Stimulated activated CD4-positive, alpha-beta T cell treated with anti-CD3 and anti-CD28 coated beads, TNF-alpha, amount 100 ng/mL, for 24 hours (primary cell): ENCODE results near the gene TK1.
"Not testable (repeated sequence)": the region's sequence is repeated elsewhere in the genome, so short reads cannot be mapped to it uniquely, and the experiment has no call there.

Source experiments
- DNase-seq, 3 experiments: peaks; one replicate each; pipeline ENCODE4 v3.0.0-alpha.2; 2020; ENCODE audit warnings: low read depth in 3 of 3

The TK1 gene, protein sequence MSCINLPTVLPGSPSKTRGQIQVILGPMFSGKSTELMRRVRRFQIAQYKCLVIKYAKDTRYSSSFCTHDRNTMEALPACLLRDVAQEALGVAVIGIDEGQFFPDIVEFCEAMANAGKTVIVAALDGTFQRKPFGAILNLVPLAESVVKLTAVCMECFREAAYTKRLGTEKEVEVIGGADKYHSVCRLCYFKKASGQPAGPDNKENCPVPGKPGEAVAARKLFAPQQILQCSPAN

DNA sequence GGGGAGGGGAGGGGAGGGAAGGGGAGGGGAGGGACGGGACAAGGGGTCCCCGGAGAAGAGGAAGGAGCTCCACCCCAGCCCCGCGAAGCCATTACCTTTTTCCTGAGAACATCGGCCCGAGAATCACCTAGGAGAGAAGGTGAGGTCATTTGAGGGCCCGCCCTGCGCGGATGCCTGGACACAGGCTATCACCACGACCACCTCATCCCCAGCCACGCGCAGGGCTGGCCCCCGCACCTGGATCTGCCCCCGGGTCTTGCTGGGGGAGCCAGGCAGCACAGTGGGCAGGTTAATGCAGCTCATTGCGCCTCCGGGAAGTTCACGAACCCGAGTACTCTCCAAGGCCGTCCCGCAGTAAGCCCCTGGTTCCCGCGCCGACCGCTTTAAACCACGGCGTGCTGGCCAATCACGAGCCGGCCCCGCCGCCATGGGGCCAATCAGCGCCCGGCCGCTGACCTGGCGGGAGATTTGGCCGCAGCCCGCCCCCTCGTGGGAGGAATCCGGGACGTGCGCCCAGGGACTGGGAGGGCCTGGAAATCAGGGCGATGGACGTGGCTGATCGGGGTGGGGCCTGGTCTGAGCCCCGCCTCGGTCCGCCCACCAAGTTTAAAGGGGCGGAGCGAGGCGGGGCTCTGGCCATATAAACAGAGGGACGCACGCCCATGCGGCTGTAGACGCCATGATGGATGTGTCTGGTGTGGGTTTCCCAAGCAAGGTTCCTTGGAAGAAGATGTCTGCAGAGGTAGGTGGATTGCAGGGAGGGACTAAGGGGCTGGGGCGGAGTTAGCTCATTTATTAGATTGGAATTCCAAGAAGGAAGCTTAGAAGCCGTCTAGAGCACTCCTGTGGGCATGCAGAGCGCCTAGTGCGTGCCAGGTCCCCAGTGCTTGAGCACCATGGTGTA lies at the start of gene TK1, which contains the start of gene AFMID:
Gene TK1, minus strand, starts transcription at position 361 of the 904 bp plus-strand sequence. Its CDS starts 58 bp downstream, at position 303.
Gene AFMID, plus strand, starts transcription at position 671 of the 904 bp plus-strand sequence. Its CDS starts 9 bp downstream, at position 680.
- DNase-seq: peak; percentile 80 to 97 (median 80)

DNA sequence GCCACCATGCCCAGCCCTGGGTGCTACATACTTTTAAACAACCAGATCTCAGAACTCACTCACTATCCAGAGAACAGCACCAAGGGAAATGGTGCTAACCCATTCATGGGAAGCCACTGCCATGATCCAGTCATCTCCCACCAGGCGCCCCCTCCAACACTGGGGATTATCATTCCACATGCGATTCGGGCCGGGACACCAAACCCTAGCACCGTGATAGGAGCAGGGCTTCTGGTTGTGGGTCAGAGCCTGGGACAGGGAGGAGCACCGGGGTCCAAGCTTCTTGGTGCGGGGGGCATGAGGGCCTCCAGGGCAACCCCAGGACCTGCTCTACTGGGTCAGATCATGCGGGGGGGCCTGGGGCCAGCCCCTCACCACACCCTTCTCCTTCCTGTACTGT lies 49.0 kb upstream of the TK1 start:
- DNase-seq: no peak

DNA sequence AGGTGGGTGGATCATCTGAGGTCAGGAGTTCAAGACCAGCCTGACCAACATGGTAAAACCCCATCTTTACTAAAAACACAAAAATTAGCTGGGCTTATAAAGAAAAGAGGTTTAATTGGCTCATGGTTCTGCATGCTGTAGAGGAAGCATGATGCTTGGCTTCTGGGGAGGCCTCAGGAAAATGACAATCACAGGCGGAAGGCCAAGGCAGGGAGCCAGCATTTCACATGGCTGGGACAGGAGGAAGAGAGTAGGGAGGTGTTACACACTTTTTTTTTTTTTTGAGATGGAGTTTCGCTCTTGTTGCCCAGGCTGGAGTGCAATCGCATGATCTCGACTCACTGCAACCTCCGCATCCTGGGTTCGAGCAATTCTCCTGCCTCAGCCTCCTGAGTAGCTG lies 48.2 kb upstream of the TK1 start:
- DNase-seq: not testable (repeated sequence)

GRCh38 chr17:78234261-78234865 lies 47.5 kb upstream of the TK1 start:
- no peak for DNase-seq

DNA sequence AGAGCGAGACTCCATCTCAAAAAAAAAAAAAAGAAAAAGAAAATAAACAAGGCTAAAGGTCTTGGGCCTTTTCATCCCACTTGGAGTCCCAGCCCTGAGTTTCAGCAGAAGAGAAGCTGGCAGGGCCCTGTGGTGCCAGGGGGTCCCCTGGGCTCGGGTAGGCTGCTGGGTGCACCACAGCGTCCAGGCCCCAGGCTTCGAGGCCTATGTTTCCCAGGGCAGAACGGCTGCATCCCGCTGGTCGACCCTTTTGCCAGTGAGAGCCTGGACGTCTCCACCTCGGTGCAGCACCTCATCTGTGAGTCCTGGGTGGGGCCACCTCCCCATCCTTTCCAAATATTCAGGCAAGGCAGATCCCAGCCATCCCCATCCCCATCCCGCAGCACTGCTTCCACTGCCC lies 46.8 kb upstream of the TK1 start:
- DNase-seq: no peak

DNA sequence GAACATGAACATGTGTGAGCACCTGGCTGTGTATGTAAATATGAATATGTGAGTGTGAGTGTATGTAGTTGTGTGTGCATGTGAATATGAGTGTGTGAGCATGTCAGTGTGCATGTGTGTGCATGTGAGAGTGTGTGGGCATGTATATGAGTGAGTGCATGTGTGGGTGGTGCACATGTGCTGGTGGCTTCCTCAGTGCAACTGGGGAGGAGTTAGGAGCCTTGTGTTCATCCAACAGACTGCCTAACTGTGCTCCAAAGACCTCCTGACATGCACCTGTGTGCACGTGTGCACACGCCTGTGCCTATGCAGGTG lies 46.0 kb upstream of the TK1 start:
- no peak for DNase-seq

DNA sequence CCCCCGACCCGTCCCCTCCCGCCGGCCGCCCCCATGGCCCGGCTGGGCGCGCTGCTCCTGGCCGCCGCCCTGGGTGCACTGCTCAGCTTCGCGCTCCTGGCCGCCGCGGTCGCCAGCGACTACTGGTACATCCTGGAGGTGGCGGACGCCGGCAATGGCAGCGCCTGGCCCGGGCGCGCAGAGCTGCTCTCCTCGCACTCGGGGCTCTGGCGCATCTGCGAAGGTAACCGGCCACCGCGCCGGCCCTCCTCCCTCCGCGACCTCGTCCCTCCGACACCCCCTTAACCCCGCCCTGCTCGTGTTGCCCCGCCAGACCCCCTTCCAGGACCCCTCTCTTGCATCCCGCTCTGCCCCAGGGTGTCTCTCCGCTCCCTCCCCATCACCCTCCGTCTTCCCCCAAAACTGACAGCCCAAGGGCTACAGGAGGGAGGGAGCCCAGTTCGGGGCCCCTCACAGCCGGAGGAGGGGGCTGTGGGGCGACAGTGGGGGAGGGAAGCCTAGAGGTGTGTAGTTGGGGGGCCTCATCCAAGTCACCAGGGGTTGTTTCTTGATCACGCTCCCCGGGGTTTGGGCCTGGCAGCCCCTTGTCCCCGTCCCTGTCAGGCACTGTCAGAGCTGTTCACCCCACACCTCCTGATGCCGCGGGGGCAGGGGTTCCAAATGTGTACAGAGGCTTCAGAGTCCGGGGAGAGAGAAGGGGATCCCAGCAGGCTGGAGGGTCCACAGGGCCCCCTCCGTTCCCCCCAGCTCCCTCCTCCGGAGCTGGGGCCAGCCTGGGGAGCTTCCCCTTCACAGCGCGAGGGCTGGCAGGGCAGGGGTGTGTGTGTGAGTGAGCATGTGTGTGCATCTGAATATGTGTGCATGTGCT lies 45.4 kb upstream of the TK1 start:
- DNase-seq: no peak

DNA sequence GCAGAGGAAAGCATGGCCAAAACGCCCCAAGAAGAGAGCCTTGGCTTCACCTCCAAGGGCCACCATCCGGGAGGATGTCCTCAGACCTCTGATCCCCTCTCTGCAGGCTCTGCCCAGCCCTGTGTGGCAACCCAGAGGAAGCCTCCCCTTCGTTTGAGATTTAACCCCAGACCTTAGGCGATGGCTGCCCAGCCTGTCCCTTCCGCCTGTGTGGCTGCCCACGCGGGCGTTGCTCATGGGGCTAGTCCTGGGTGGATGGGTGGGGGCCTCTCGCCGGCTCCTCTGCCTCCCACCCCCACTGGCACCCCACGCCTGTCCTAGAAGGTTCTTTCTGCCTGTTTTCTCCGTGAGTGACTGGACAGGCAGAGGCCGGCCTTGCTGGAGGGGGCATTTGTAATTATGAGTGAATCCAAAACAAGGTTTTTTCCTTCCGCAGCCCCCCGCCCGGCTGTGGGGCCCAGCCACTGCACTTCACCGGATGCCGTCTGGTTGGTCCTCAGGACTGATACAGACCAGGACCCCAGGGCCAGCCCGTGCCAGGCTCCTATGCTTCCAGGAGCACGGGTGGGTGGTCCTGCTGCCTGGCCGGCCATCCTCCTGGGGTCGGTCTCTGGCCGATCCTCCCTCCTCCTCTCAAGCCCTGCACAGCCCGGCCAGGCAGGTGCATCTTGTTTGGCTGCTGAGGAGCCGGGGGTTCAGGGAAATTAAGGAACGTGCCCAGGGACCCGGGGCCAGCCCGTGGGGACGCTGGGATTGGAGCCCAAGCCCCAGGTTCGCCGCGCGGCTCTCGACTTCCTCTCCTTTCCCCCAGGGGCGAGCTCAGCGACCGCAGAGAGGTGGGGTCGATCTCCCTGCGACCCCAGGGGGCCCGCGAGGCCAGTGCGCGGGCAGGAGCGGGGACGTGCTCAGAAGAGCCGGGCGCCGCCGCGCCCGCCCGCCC lies 44.4 kb upstream of the TK1 start, which contains the start of gene TMEM235:
Gene TMEM235, plus strand, starts transcription at position 636 of the 940 bp plus-strand sequence. CDS start 393 bp downstream, outside the sequence.
- DNase-seq: no peak

DNA sequence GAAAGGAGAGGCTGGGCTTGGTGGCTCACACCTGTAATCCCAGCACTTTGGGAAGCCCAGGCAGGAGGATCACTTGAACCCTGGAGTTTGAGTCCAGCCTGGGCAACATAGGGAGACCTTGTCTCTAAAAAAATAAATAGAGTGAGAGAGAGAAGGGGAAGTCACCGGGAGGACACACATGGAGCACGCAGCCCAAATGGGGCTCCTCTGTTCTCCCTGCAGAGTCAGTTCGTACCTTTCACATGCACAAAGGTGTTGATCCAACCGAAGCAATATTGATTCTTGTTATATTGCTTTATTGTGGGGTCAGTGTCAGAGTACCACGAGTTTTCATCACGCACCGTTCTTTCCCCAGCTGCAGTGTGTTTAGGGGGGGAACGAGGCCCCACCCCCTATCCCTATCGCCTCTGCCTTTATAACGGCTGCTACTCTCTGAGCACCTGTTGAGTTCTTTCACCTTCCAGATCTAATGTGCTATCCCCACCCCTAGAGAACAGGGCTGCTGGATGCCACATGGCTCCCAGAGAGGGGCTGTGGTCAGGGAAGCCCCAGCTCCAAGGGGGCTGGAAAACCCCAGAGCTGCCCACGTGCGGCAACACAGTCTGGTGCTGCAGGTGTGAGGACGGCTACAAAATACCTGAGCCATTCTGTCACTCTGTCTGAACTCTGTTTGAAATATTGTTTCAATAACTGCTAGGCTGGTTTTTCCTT lies 43.6 kb upstream of the TK1 start:
- no peak for DNase-seq

DNA sequence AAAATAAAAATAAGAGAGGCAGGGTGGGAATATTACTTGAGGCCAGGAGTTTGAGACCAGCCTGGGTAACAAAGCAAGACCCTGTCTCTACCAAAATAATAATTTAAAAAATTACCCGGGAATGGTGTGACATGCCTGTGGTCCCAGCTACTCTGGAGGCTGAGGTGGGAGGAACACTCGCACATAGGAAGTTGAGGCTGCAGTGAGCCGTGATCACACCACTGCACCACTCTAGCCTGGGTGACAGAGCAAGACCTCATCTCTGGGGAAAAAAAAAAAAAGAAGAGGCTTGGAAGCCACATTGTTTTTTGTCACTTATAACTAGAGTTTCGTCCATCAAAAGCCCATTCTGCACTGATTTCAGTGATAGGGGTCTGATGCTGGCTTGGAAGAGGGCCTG lies 41.3 kb upstream of the TK1 start:
- no peak for DNase-seq

DNA sequence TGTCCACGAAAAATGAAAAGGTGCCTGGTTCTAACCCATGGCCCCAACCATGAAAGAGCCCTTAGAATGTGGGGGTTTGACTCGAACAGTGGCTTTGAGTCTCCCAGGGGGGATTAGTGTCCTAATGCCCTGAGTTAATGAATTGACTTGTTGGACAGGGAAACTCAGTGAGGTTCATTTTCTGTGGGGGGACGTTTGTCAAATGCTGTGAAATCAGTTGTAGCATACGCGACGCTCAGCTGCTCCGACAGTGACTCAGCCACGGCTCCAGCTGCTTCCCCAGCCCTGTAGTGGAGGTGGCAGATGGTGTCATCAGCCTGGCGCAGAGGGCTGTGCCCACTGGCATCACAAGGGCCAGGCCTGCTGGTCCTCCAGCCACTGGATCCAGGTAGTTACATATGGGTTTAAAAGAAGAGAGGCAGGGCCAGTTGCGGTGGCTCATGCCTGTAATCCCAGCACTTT lies 40.6 kb upstream of the TK1 start:
- no peak for DNase-seq

DNA sequence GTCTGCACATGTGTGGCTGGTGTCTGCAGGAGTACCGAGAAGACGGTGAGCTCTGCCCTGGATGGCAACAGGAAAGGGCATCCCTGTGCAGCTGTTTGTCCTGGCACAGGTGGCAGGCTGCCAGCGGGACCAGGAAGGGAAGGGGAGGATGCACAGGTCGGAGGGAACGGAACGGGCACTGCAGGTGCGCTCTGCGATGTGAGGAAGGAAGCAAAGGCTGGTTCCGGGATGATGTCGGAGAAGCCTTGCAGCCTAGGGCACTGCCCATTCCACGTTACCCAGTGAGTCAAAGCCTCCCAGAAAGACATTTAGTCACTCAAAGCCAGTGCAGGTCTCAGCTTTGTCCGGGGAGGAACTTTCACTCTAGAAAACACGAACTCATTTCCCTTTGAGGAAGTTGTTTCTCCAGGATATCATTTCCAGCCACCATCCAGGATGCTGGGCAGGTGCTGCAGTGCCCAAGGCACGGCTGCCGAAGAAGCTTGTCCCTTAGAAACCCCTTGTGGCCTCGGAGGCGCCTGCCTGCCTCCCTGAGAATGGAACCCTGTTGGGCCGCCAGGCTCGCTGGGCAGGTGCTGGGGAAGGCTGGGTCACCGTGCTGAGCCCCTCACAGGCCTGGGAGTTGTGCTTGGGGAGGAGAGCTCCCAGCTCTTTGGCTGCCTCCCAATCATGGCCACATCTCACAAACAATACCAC lies 40.1 kb upstream of the TK1 start:
- DNase-seq: no peak

DNA sequence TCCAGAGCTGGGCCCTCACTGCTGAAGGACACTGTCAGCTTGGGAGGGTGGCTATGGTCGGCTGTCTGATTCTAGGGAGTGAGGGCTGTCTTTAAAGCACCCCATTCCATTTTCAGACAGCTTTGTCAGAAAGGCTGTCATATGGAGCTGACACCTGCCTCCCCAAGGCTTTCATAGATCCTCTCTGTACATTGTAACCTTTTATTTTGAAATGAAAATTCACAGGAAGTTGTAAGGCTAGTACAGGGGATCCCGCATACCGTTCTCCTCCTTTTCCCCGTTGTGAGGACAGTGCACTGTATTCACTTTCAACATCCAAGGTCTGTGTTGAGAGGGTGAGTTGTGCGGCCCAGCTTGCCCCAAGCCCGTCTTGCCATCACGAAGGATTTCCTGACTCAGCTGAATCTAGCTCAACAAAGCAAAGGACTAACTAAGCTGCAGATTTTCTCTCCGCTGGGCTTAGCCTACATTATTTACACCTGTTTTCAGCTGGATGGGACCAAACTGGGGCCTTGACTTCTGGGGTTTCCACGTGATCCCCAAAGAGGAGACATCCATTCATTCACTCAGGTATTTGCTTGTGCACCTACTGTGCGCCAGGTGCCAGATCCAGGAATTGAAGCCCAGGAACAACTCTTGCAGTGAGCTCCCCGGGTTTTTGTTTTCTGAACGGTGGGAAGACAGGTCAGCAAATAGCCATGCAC lies 39.4 kb upstream of the TK1 start:
- DNase-seq: no peak

DNA sequence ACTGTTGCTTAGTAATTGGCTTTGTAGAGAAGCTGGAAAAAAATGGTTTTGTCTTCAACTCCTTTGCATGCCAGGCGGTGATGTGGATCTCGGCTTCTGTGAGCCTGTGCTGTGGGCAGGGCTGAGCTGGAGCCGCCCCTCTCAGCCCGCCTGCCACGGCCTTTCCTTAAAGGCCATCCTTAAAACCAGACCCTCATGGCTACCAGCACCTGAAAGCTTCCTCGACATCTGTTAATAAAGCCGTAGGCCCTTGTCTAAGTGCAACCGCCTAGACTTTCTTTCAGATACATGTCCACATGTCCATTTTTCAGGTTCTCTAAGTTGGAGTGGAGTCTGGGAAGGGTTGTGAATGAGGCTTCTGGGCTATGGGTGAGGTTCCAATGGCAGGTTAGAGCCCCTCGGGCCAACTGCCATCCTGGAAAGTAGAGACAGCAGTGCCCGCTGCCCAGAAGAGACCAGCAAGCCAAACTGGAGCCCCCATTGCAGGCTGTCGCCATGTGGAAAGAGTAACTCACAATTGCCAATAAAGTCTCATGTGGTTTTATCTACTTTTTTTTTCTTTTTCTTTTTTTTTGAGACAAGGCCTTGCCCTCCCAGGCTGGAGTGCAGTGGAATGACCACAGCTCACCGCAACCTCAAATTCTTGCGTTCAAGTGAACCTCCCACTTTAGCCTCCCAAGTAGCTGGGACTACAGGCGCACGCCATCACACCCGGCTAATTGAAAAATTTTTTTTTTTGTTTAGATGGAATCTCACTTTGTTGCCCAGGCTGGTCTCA lies 38.4 kb upstream of the TK1 start:
- no peak for DNase-seq

- DNase-seq: no peak
These were observed 37.6 kb upstream of the TK1 start for GRCh38 chr17:78224231-78225087.

DNA sequence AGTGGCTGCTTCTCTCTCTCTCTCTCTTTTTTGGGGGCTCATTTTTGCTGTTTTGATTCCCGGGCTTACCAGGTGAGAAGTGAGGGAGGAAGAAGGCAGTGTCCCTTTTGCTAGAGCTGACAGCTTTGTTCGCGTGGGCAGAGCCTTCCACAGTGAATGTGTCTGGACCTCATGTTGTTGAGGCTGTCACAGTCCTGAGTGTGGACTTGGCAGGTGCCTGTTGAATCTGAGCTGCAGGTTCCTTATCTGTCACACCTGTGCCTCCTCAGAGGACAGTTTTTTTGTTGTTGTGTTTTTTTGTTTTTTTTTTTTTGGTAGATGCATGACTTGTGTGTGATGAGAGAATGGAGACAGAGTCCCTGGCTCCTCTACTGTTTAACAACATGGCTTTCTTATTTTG lies 36.9 kb upstream of the TK1 start:
- no peak for DNase-seq

DNA sequence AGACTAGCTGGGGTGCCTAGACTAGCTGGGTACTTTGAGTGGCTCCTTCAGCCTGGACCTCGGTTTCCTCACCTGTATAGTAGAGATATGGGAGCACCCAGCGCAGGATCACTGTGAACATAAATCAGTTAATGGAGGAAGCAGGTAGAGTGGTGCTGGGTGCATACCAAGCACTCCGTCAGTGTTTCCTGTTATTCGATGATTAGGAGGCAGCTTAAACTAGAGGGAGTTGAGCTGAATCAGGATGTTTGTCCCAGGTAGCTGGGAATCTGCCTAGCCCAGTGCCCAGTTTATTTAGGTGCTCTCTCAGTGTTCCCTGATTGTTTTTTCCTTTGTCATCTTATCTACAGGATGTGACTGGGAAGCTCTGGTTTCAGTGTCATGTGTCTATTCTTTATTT lies 36.2 kb upstream of the TK1 start:
- no peak for DNase-seq
